Astrocyte of the hippocampus (primary cell): ENCODE data around the gene FARP1.
"Not testable (repeated sequence)": the region's sequence is repeated elsewhere in the genome, so short reads cannot be mapped to it uniquely, and the experiment has no call there.

Experiments
- DNase-seq: peaks from one replicate; pipeline ENCODE4 v3.0.0; 2011; ENCODE audit warnings: low read depth, low spot score

The FARP1 gene

DNA sequence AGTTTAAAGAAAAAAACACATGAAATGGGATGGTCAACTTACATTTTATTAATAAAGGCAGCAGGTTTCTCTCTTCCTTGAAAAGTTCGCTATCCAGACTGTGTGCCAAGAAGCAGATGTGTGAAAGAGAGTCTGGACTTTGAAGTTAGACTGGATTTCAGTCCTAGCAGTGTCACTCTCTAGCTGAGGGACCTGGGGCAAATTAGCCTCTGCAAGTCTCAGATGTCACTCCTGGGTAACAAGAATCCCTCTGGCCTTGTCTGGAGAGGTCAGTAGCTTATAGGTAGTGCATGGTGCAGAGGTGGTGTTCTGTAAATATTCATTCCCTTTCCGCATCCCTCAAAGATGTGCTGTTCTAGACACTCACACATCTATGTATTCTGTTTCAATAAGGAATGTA is 221.8 kb downstream of the FARP1 start:
- DNase-seq = no peak

DNA sequence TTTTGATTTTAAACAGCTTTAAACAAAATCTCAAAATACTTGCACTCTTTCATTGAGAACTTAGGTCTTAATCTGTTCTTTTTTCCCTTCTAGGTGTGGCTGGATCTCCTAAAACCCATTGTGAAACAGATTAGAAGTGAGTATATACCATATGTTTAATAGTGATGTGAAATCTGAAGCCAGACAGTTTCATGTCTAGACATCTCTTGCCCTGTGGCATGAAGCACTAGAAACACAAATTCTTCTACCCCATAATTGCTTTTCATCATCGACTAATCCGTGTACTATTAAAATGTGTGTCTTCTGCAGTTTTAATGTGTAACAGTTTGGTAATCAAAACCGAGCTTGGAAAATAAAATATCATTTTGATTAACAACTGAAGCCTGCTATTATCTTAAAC is 222.4 kb downstream of the FARP1 start:
- no peak for DNase-seq

DNA sequence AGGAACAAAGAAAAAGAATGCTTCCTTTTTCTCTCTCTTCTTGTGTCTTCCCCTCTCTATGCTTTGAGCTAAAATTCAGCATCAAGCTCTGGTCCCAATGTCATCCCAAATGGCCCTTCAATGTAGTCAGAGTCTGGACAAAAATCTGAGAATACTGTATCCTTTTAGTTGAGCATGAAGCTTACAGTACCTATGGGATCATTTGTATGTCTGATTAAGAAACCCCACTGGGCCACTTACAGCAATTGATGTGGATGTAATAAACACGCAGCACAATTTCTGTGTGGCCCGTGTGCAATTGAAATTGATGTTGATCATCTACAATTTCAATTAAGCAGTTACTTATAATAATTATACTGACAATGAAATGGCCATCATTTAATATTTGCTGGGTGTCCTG is 223.1 kb downstream of the FARP1 start:
- no peak for DNase-seq

DNA sequence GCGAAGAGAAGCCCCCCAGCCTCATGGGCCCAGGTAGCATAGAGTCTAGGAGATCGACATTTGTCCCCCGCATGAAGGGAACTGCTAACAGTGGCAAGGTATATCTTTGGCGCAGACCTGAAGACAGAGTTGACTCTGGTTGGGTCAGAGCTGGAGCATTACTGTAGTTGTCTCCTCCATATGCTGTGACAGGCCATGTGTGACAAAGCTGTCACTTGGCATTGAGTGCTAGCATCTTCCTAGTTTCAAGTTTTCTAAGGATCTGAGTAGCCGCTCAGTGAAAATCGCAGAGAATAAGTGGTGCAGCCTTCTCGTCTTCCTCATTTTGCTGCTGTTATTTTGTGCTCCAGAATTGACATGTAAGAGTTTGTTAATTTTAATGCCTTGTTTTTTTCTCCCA is 223.5 kb downstream of the FARP1 start:
- no peak for DNase-seq

DNA sequence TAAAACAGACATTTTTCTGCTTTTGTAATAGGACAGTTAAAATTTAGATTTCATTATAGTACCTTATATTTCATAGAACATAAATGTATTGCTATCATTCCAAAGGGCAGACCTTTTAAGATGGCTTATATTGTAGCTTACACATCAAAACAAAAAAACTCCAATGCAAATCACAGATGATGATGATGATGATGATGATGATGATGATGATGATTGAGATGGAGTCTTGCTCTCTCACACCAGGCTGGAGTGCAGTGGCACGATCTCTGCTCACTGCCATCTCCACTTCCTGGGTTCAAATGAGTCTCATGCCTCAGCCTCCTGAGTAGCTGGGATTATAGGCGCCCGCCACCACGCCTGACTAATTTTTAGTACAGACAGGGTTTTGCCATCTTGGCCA is 224.1 kb downstream of the FARP1 start:
- no peak for DNase-seq

DNA sequence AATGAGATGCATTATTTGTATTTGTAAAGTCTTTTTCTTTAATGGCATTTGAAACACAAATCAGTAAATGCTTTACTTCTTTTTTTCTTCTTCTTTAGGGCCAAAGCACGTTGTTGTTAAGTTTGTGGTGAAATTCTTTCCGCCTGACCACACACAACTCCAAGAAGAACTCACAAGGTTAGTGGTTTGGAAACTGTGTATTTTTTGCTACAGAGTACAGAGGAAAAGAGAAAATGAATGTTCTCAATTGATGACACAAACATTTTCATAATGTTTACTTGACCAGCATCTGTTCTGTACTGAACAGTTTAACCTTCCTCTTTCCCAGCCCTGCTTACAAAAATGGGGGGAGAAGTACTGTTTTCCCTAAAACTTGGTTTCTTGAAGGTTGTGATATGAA is 225.1 kb downstream of the FARP1 start:
- peak; percentile 85 for DNase-seq

DNA sequence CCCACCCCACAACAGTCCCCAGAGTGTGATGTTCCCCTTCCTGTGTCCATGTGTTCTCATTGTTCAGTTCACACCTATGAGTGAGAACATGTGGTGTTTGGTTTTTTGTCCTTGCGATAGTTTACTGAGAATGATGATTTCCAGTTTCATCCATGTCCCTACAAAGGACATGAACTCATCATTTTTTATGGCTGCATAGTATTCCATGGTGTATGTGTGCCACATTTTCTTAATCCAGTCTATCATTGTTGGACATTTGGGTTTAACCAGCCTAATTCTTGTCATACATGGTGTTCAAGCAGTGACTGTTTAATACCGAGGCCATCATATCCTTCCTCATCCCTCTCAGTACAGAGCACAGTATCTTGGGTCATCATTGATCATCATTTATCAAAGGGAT is 226.6 kb downstream of the FARP1 start:
- not testable (repeated sequence) for DNase-seq

DNA sequence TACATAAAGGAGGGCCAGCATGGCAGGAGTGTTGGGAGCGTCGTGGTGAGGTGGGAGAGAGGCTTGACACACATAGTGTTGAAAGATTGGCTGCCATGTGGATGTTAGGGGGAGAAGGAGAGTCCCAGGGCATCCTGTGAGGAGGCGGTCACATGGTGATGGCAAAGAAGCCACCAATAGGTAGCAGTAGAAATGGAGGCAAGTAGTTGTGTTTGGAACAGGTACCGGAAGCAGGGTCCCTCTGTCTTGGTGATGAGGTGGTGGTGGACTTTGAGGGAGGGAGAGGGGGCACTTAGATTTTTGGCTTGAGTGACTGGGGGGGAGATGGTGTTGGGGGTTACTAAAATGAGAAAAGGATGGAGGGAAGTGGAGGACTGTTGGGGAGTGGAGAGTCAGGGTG is 227.4 kb downstream of the FARP1 start:
- DNase-seq = no peak

DNA sequence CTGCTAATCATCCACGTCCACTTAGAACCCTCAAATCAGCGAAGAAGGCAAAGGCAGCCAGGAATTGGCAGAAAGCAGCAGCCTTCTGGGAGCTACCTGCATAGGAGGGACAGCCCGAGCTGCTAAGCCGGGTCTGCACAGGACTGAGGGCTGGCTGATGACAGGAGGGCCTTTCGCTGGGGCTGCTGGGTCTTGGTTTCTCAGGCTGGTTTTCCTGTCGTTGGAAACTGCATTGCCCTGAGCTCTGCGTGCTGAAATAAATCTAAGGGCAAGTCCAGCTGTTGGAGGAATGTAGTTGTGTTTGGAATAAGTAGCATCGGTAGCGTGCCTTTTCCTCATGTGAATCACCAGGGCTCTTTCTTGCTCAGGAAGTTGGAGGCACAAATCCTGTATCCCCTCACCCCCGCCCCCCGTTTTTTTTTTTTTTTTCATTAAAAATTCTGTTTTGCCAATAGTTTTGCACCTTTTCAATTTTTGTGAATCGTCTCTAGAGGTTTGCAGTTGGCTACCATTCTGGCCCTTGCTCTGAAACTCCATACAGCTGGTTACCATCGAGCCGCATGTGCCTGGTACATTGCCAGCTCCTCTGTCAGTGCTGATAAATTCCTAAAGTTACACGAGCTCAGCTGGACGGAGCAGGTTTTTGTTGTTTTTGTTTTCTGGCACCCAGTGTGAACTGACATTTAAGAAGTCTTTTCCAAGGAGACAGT is 228.1 kb downstream of the FARP1 start:
- DNase-seq = peak; percentile 75

DNA sequence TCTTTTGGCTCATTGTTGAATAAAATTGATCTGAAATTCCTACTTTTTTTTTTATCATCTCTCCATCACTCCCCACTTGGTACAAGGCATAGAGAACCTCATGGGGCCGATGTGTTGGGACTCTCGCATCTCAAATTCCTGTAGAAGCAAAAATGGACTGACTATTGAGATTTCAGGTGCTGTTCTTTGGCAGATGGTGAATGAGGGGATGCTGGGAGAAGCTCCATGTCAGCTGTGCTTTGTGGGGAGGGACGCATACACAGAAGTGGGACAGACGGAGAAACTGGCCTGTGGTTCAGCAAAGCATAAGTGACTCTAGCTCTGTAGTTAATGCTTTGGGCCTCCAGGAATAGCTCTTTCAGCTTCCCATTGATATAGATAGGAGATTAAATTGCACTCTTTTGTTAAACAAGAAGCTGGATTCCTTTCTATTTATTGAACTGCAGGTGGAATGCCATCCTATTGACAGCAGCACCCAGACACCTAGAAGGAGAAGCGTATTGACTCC is 228.7 kb downstream of the FARP1 start:
- DNase-seq = no peak

DNA sequence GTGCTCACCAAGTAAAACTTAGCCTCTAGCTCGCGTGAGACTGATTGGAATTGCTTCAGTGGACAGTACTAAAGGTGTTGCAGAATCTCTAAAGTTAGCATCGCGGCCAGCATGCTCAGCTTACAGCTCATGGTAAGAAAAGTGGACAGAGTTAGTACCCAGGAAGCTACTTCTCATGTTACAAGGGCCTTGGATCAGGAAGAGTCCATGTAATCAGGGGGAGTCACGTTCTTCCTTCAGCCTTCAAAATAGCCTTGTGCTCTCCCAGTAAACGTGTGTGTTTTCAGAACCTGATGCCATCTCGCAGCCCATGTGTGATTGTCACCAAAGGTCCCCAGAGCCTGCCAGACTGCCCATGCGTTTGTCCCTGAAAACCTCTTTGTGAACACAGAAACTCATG is 230.0 kb downstream of the FARP1 start:
- no peak for DNase-seq

DNA sequence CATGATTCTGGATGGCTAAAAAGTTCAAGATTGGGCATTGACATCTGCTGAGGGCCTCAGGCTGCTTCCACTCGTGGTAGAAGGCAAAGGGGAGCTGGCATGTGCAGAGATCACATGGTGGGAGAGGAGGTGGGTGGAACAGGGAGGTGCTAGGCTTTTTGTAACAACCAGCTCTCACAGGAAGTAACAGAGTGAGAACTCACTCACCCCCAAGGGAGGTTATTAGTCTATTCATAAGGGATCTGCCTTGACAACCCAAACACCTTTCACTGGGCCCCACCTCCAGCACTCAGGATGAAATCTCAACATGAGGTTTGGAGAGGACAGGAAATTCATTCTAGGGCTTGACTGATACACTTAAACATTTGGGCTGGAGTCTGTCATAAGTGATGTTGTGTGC is 231.9 kb downstream of the FARP1 start:
- no peak for DNase-seq

DNA sequence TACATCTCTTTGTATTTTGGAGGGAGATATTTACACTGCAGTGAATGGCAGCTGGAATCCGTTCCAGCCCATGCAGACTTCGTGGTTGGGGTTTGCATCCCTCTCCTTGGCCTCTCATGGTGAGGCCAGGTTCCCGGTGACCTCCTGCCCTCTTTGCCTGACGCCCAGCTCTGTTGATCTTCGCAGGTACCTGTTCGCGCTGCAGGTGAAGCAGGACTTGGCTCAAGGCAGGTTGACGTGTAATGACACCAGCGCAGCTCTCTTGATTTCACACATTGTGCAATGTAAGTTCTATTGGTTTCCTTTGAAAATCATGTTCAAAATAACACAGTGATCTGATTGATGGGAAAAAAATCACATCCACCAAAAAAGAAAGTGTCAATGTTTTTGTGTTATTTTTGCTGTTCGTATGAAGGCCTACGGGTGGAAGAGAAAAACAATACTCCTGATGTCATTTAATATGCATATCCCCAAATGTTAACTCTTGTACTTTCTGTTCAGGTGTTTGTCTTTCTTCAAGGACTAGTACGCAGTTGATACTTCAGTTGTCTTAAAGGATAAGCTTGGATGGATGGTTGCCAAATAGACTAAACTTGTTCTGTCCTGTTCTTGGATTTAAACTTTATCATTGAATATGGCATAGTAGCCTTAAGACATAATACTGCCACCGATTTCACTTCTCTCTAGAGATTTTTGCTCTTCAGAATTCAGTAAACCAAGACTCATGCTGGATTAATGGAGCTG is 234.9 kb downstream of the FARP1 start:
- DNase-seq = no peak

DNA sequence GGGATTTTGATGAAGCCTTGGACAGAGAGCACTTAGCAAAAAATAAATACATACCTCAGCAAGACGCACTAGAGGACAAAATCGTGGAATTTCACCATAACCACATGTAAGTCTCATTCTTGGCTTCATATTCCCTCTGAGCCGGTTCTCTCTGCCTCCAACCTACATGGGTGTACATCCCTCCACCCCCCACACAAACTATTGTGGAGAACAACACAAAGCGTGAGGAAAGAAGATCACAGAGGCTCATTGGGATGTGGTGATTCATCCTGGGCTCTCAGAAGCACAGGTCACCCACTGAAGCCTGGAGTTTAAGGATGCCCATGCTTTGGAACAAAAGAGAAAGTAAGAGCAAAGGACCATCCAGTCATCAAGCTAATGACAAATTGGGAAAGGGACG is 241.8 kb downstream of the FARP1 start:
- peak; percentile 79 for DNase-seq

DNA sequence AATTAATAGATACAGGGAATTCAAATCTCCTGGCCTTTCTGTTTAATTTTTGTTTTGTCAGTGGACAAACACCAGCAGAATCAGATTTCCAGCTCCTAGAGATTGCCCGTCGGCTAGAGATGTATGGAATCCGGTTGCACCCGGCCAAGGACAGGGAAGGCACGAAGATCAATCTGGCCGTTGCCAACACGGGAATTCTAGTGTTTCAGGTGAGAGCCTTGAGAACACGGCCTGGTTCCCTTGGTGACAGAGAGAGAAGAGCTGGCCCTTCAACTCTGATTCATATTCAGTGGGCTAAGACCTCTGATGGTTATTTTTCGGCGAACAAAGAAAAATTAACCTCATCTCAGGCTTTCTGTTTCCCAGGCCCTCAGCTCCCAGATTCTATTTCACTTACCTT is 242.7 kb downstream of the FARP1 start:
- DNase-seq = no peak

DNA sequence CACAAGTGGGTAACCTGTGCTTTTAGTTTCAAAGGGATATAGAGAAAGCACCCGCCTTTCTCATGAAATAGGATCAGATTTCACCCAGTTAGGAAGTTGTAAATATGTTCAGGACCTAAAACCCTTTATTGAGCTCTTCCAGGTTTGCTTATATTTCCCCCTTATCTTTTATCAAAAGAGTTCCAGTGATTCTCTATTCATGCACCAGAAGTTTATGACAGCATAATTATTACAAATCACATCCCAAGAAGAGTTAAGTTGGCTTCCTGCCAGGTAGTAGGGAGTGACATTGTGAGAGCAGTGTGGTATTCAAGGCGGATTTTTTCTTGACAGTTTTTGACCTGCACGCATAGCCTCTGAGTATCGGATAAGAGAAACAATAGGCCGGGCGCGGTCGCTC is 243.7 kb downstream of the FARP1 start:
- DNase-seq = no peak

DNA sequence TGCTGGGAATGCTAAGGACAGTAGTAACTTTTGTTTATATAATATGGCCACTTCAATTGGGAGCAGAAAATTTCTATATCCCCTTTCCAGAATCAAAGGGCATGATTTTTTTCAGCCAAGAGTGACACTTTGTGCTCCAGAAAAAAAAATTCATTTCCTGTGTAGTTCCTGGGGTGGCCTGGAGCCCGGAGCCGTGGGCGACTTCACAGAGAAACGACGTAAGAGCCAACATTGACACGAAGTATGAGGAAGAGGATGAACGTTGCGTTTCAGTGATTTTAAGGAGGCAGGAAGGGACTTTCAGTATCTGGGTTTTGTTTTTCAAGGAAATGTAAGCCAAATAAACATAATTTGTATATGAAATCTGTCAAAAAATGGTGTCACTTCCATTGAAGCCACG is 246.4 kb downstream of the FARP1 start:
- DNase-seq = no peak

DNA sequence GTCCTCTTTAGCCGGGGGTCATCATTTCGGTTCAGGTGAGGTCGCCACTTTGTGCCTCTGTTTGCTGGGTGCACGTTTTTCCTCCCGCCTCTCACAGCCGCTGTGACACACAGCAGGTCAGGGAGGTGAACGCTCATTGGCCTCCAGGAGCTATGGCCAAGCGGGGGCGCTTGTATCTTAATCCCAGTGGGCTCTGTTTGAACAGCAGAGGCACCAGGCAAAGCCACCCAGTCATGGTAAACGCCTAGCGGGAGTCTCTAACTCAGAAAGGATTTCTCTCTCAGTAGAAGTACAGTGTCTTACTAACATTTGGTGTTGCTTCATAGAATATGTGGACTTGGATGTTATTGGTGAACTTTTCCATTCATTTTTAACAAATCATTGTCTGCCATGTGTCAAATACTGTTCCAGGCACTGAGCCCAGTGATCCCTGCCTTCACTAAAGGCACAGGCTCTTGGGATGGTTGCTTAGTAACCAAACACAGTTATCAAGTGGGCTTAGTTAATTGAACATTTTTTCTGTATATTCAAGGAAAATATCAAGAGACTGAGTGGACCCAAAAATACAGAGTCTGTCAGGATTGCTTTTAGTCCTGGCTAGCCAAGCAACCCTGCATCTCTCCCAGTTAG is 247.3 kb downstream of the FARP1 start:
- peak; percentile 28 for DNase-seq

DNA sequence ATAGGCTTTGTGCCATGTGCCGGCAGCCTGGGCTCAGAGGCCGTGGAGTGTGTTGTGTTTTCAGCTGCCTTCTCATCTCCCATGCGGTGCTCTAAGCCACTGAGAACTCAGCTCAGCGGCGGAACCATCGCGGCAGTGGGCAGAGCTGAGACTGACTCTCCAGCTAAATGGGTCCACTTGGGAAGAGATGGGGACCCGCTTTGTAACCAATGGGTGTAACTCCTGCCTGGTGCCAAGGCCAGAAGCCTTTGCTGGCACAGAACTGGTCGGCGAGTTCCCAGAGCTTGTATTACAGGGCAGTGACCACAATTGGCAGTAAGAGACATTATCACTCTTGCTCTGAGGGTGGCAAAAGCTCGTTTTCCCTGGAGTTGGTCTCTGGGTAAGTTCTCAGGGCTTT is 251.0 kb downstream of the FARP1 start:
- DNase-seq = peak; percentile 11

DNA sequence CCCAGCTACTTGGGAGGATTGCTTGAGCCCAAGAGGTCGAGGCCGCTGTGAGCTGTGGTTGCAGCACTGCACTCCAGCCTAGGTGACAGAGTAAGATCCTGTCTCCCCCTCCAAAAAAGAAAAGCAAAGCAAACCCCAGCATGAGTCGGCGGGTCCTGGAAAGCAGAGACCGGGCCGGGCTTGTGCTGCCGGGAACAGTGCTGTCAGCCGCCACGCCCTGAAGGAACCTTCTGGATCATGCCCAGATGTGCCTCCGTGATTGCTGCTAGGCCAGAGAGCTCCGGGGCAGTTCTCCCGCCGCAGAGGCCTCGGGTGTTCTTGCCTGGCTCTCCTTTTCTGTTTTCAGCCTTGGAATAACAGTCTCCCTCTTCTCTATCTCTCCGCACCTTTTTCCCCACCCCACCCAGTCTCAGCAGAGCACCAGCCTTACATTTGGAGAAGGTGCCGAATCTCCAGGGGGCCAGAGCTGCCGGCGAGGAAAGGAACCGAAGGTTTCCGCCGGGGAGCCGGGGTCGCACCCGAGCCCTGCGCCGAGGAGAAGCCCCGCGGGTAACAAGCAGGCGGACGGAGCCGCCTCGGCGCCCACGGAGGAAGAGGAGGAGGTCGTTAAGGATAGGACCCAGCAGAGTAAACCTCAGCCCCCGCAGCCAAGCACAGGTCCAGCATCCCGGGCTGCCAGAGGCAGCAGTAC is 252.1 kb downstream of the FARP1 start:
- no peak for DNase-seq

DNA sequence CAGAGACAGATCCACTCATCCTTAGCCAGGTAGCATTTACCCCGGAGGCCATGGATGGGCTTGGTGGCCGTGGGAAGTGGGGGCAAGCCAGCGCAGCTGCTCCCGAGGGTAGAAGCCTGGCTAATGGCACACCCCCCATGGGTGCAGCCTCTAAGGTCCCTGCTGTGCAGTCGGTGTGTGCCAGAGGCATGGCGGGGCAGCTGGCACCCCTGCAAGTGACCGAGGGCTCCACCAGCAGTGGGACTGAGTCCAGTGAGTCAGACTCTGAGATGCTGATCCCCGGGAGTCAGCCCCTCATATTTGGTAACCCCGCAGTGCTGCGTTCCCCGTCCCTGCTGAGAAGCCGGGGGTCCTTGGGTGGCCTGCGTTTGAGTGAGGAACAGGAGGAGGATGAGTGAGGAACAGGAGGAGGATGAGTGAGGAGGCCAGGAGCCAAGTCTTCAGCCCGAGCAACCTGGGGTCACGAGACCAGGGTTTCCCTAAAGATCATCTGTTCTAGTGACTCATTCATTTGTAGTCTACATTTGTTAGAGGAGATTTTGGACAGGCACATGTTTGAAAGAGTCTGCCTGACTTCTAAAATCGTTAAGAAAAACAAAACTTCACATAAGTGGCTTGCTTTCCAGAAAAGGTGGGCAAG is 253.3 kb downstream of the FARP1 start:
- peak; percentile 23 for DNase-seq

DNA sequence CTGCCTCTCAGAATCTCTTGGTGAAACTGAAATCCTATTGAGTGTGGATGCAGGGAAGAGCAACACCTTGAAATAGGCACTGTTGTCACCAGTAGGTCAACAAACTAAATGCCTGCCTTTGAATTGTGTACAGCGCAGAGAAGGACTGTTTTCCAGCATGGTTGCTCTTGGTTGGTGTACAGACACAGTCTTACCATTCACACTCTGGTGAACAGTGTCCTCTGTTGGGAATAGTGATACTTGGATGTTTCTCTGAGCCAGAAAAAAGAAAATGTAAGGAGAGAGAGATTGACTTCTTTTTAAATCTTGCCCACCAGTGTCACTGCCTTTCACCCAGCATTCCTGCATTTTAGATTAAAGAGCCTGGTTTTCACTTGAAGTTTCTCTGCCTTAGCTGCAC is 254.3 kb downstream of the FARP1 start:
- DNase-seq = peak; percentile 42
